Large intestine (tissue), 3 donors: ENCODE results near the gene MKLN1. TPM values are rescaled to one million over a fixed set of nuclear protein-coding genes. Genes with fewer than 3 reads are reported as not detected.
A peak's percentile ranks its signal among the peaks of the same experiment; 100 is the strongest.

Experiments
- DNase-seq, 2 donors: peaks; one replicate each; pipeline versions ENCODE4 v3.0.0 to v3.0.0-alpha.2; 2013
- H3K27ac ChIP-seq: one replicate; pipeline ENCODE4 v1.5.1; 2013; ENCODE audit warnings: low read length
- H3K27me3 ChIP-seq: 2 replicates; pipeline ENCODE4 v1.6.1; 2013; ENCODE audit warnings: low read length; ENCODE audit not compliant: control insufficient read depth, insufficient read depth
- H3K36me3 ChIP-seq: 2 replicates; pipeline ENCODE4 v1.6.1; 2013; ENCODE audit warnings: low read length; ENCODE audit not compliant: control insufficient read depth, insufficient read depth
- H3K4me1 ChIP-seq: one replicate; pipeline ENCODE4 v1.6.1; 2013; ENCODE audit warnings: low read length; ENCODE audit not compliant: control insufficient read depth, insufficient read depth
- H3K4me3 ChIP-seq: one replicate; pipeline ENCODE4 v1.5.1; 2013; ENCODE audit warnings: low read length
- H3K9me3 ChIP-seq: one replicate; pipeline ENCODE4 v1.6.1; 2013; ENCODE audit warnings: mild to moderate bottlenecking, low read depth, low read length, moderate library complexity; ENCODE audit not compliant: control insufficient read depth
- WGBS: methylation state at CpG from one replicate; pipeline ENCODE4 v1.1.5; 2013; ENCODE audit warnings: low lambda C conversion rate; ENCODE audit not compliant: insufficient coverage; 5-methylcytosine and 5-hydroxymethylcytosine counted together
- polyA plus RNA-seq: library from polyadenylated mRNA; unstranded; fragments of 120-200 nt; gene quantifications from one replicate; pipeline ENCODE4 v1.2.1, GENCODE V29; 2013

MKLN1 gene
- polyA plus RNA-seq, 1 donor: 31.3 TPM

GRCh38 chr7:131342864-131343442 lies 15.3 kb downstream of the MKLN1 start:
- no peaks in the 10 kb centered on the region for H3K9me3 ChIP-seq
- H3K4me3 ChIP-seq: no peak overlapping the region
- no peak overlapping the region for H3K27ac ChIP-seq
- no peaks in the 10 kb centered on the region for H3K36me3 ChIP-seq
- H3K27me3 ChIP-seq: no peaks in the 10 kb centered on the region
- peaks cover 14% of the 10 kb centered on the region for H3K4me1 ChIP-seq
- DNase-seq: no peak
- no CpG with 5 or more reads among the region's 2 CpGs for WGBS

DNA sequence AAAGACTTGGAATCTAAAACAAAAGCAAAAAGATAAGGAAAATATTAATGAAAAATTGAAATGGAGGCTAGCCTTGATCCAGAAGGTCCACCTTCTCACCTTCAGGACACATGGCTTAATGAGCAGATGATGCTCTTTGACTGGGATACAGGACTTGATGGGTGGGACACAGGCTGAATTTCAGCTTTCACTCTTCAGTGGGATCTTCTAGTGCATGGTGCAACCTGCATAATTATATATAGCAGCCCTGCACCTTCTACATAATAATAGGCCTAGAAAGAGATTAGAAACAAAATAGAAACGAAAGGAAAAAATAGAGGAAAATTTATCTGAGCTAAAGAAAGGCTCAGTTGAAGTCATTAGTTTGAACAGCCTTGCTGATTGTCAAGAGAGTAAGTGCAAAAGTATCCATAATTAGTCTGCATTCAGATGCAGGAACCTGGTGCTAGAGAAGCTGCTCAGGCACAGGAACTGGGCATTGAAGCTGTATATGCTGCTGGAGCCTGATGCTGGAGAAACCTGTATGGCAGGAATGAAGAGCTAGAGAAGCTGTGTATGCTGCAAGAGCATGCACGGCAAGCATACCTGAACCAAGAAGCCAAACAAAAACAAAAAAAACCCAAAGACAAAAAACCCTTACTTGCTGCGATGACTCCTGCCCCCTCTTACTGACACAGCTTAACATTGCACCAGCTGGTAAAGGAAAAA lies 19.4 kb downstream of the MKLN1 start:
- no peaks in the 10 kb centered on the region for H3K27me3 ChIP-seq
- H3K4me1 ChIP-seq: no peaks in the 10 kb centered on the region
- H3K36me3 ChIP-seq: peaks cover 4% of the 10 kb centered on the region
- H3K4me3 ChIP-seq: no peak overlapping the region
- no peaks in the 10 kb centered on the region for H3K9me3 ChIP-seq
- peak in 1 of 2 donors; percentile 14 for DNase-seq
- no peak overlapping the region for H3K27ac ChIP-seq
- 89% methylated on average over 1 of the region's 3 CpGs for WGBS

DNA sequence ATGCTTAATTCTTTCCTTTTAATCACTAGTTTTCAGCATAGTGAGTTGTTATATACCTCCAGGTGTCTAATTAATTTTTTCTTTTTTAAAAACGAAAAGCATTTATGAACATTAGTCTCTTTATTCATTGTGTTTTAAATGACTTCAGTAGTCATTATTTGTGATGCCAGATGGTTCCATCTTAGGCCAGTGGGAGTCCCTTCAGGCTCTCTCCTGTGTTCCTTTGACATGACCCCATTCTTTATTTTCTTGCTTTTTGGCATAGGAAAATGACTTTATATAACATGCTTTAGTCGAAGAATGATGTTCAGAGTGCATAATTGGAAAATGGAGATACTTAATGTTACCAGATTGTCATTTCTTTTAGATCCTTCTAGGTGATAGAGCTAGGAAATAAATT lies 24.4 kb downstream of the MKLN1 start:
- H3K27ac ChIP-seq: no peak overlapping the region
- H3K4me1 ChIP-seq: peaks cover 5% of the 10 kb centered on the region
- H3K27me3 ChIP-seq: no peaks in the 10 kb centered on the region
- 83% methylated on average over 1 of the region's 2 CpGs for WGBS
- no peak for DNase-seq
- H3K36me3 ChIP-seq: peaks cover 4% of the 10 kb centered on the region
- H3K4me3 ChIP-seq: no peak overlapping the region
- H3K9me3 ChIP-seq: no peaks in the 10 kb centered on the region

DNA sequence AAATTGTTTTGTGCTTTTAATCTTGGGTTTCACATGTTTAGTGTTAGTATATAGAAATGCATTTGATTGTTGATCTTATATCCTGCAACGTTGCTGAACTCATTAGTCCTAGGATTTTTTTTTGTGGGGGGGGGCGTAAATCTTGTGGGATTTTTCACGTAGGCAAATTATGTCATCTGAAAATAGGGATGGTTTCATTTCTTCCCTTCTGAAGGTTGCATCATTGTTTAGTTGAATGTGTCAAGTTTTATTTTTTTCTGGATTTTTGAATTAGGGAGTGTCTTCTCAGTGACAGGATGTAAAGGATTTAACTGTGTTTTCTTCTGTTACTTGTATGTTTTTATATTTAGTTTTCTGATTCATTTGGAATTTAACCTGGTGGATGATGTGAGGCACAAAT lies 26.7 kb downstream of the MKLN1 start:
- Histone ChIP-seq H3K9me3 (no peaks in the 10 kb centered on the region), H3K4me1 (peaks cover 5% of the 10 kb centered on the region), H3K36me3 (peaks cover 4% of the 10 kb centered on the region), H3K4me3 (no peak overlapping the region), H3K27me3 (no peaks in the 10 kb centered on the region), H3K27ac (no peak overlapping the region)
- no peak for DNase-seq
- no CpG with 5 or more reads among the region's 3 CpGs for WGBS

DNA sequence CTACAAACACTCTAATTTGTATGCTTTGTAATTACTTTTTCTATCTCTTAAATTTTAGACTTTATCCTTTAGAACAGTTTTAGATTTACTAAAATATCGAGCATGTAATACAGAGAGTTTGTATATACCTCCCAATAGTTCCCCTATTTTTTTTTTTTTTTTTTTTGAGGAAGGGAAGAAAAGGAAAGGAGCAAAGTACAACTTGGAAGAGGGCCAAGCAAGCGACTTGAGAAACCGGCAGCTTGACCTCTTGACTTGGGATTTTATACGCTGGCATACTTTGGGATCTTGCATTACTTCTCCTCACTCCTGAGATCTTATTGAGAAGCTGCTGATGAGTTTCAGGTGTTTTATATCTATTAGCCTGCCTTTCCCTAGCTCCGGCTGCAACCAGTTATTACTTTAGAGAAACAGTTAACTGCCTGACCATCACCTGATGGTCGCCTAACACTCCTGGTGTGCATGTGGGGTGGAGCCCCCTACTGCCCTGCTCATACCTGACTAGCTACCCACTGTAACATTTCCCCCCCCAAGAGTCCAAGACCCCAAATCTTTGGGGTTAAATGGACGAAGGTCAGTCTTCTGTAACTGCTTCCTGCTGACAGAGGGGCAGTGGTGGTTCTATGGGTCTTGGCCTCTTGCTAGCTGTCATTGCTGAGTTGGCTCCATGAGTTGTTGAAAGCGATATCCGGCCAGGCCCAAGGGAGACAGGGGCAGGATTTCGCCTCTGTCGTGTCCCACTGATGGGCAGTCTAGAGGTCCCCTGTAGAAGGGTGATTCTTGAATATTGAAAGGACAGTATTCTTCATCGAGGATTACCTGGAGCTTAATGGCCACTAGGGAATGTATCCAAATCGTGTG lies 28.5 kb downstream of the MKLN1 start:
- Histone ChIP-seq H3K9me3 (no peaks in the 10 kb centered on the region), H3K27ac (no peak overlapping the region), H3K4me3 (no peak overlapping the region), H3K4me1 (peaks cover 5% of the 10 kb centered on the region), H3K36me3 (no peaks in the 10 kb centered on the region), H3K27me3 (no peaks in the 10 kb centered on the region)
- WGBS: no CpG with 5 or more reads among the region's 13 CpGs
- peak; percentile 15 to 70 for DNase-seq

DNA sequence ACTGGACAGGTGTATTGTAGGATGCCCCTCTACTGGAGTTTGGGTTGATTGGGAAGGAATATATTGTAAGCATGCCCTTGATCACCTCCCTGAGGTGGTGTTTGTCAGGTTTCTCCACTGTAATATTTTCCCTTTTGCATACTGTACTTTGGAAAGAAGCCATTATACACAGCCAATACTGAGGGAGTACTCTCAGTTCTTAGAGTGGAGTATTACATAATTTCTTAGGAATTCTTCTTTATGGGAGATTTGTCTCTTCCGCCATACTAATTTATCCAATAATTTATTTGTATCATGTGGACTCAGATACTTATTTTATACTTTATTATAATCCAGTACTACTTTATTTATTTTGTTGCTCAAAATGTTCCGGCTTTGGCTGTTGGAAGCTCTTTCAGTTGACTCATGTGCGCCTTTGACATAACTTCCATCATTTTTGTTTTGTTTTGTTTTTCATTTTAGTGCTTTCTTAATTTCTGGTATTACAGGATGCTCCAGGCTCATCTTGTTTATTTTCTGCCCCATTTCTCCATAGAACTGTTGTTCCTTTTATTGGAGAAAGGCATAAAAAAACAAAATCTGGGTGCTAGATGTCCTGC lies 29.7 kb downstream of the MKLN1 start:
- no peaks in the 10 kb centered on the region for H3K36me3 ChIP-seq
- no peak overlapping the region for H3K4me3 ChIP-seq
- H3K9me3 ChIP-seq: no peaks in the 10 kb centered on the region
- WGBS: 100% methylated on average over 2 of the region's 3 CpGs
- H3K27ac ChIP-seq: no peak overlapping the region
- DNase-seq: peak in 1 of 2 donors; percentile 22
- no peaks in the 10 kb centered on the region for H3K27me3 ChIP-seq
- H3K4me1 ChIP-seq: peaks cover 5% of the 10 kb centered on the region

DNA sequence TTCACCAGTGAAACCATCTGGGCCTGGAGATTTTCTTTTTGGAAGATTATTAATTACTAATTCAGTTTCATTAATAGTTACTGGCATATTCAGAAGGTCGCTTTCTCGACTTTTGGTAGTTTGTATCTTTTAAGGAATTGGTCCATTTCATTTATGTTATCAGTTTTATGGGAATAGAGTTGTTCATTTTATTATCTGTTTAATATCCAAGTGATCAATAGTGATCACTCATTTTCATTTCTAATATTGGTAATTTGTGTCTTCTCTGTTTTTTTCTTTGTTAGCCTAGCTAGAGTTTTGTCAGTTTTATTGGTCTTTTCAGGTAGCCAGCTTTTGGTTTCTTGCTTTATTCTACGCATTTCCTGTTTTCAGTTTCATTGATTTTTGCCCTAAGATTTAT lies 31.0 kb downstream of the MKLN1 start:
- Histone ChIP-seq H3K9me3 (no peaks in the 10 kb centered on the region), H3K27ac (no peak overlapping the region), H3K4me3 (no peak overlapping the region), H3K36me3 (no peaks in the 10 kb centered on the region), H3K27me3 (no peaks in the 10 kb centered on the region), H3K4me1 (peaks cover 5% of the 10 kb centered on the region)
- 100% methylated on average over 3 of the region's 3 CpGs for WGBS
- no peak for DNase-seq

- no peak for DNase-seq
- Histone ChIP-seq H3K4me3 (no peak overlapping the region), H3K27me3 (no peaks in the 10 kb centered on the region), H3K36me3 (no peaks in the 10 kb centered on the region), H3K9me3 (no peaks in the 10 kb centered on the region), H3K4me1 (peaks cover 5% of the 10 kb centered on the region), H3K27ac (no peak overlapping the region)
- WGBS: 87% methylated on average over 3 of the region's 3 CpGs
Measured at GRCh38 chr7:131359136-131359776, 31.6 kb downstream of the MKLN1 start.

DNA sequence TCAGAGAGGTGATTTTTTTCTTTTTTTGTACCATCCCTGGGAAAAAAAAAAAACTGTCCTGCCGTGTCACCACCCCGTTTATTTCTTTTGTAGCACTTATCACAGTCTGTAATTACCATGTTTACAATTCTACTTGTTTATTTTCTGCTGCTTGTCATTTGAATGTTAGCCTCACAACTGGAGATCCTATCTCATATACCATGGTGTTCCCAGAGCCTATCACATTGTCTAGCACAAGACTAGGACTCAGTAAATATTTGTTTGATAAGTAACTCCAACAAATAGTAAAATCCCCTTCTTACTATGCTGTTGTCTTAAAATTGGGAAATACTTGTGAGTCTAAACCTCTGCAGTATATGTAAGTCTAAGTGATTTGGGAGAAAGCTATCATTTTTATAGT lies 36.0 kb downstream of the MKLN1 start:
- H3K4me3 ChIP-seq: no peak overlapping the region
- WGBS: no CpG with 5 or more reads among the region's 2 CpGs
- no peaks in the 10 kb centered on the region for H3K9me3 ChIP-seq
- no peaks in the 10 kb centered on the region for H3K27me3 ChIP-seq
- no peaks in the 10 kb centered on the region for H3K4me1 ChIP-seq
- H3K27ac ChIP-seq: no peak overlapping the region
- no peak for DNase-seq
- H3K36me3 ChIP-seq: no peaks in the 10 kb centered on the region
